CD14-positive monocyte (primary cell): ENCODE measurements around the gene NFS1. TPM values are rescaled to one million over a fixed set of nuclear protein-coding genes. Genes with fewer than 3 reads are reported as not detected.
A peak's percentile ranks its signal among the peaks of the same experiment; 100 is the strongest.

Source experiments
- DNase-seq, 3 donors: peaks; one replicate each; pipeline ENCODE4 v3.0.0-alpha.2; 2011 to 2022
- H2AFZ ChIP-seq: 2 replicates; pipeline ENCODE4 v1.6.0; 2012; ENCODE audit warnings: mild to moderate bottlenecking, low read depth, low read length, inconsistent platforms; ENCODE audit not compliant: insufficient read depth, poor library complexity, severe bottlenecking
- H3K27ac ChIP-seq, 2 donors: 1 replicate in 1 of 2; 2 replicates in 1 of 2; pipeline ENCODE4 v1.5.1; 2012 to 2013; ENCODE audit warnings: low read length in 2 of 2, control low read depth in 1 of 2, inconsistent platforms in 1 of 2, low read depth in 1 of 2, mild to moderate bottlenecking in 1 of 2
- H3K27me3 ChIP-seq, 2 donors: one replicate each; pipeline versions ENCODE4 v1.6.0 to v1.6.1; 2011 to 2013; ENCODE audit warnings: low read length in 2 of 2; ENCODE audit not compliant: control insufficient read depth in 2 of 2, insufficient read depth in 2 of 2
- H3K36me3 ChIP-seq, 2 donors: replicated peaks in 1 of 2; 1 replicate in 1 of 2; 2 replicates in 1 of 2; pipeline versions ENCODE4 v1.5.1 to v1.6.1; 2012 to 2013; ENCODE audit warnings: low read length in 2 of 2, control low read depth in 1 of 2, inconsistent platforms in 1 of 2, mild to moderate bottlenecking in 1 of 2; ENCODE audit not compliant: insufficient read depth in 2 of 2, control insufficient read depth in 1 of 2
- H3K4me1 ChIP-seq, 2 donors: 1 replicate in 1 of 2; 2 replicates in 1 of 2; pipeline versions ENCODE4 v1.5.1 to v1.6.1; 2012 to 2013; ENCODE audit warnings: low read length in 2 of 2, control low read depth in 1 of 2, inconsistent platforms in 1 of 2, mild to moderate bottlenecking in 1 of 2, moderate library complexity in 1 of 2; ENCODE audit not compliant: insufficient read depth in 2 of 2, control insufficient read depth in 1 of 2
- H3K4me2 ChIP-seq: replicated peaks from 2 replicates; pipeline ENCODE3; 2012; ENCODE audit warnings: low read length, moderate library complexity, mild to moderate bottlenecking; ENCODE audit not compliant: poor library complexity, severe bottlenecking; ENCODE audit errors: extremely low read depth
- H3K4me3 ChIP-seq, 3 experiments: fragments of 200-600 bp in 1 of 3; sonication (generic) in 1 of 3; replicated peaks in 1 of 3; 1 replicate in 2 of 3; 2 replicates in 1 of 3; pipeline ENCODE4 v1.5.1; 2011 to 2013; ENCODE audit warnings: low read length in 3 of 3, mild to moderate bottlenecking in 3 of 3, control low read depth in 2 of 3, low read depth in 2 of 3, inconsistent platforms in 1 of 3, moderate library complexity in 1 of 3
- H3K79me2 ChIP-seq: 2 replicates; pipeline ENCODE4 v1.6.0; 2012; ENCODE audit warnings: mild to moderate bottlenecking, control low read depth, inconsistent platforms, low read length, moderate library complexity; ENCODE audit not compliant: insufficient read depth
- H3K9ac ChIP-seq: 2 replicates; pipeline ENCODE4 v1.6.0; 2017; ENCODE audit warnings: low read length, mild to moderate bottlenecking; ENCODE audit not compliant: insufficient read depth, poor library complexity, severe bottlenecking
- H3K9me3 ChIP-seq, 2 donors: replicated peaks in 1 of 2; 1 replicate in 1 of 2; 2 replicates in 1 of 2; pipeline versions ENCODE4 v1.5.1 to v1.6.1; 2012 to 2013; ENCODE audit warnings: low read length in 2 of 2, control low read depth in 1 of 2; ENCODE audit not compliant: control insufficient read depth in 1 of 2, insufficient read depth in 1 of 2
- H4K20me1 ChIP-seq: 2 replicates; pipeline ENCODE4 v1.6.0; 2012; ENCODE audit warnings: mild to moderate bottlenecking, low read length, control low read depth, moderate library complexity; ENCODE audit not compliant: insufficient read depth
- H3K27ac Mint-ChIP-seq, 7 donors: one replicate each; pipeline ENCODE4 v1.8.0; 2020; ENCODE audit warnings: mild to moderate bottlenecking in 7 of 7, mixed read lengths in 7 of 7, moderate library complexity in 6 of 7, inconsistent platforms in 2 of 7
- H3K27me3 Mint-ChIP-seq, 3 donors: one replicate each; pipeline ENCODE4 v1.8.0; 2021 to 2022; ENCODE audit warnings: low read depth in 3 of 3, mild to moderate bottlenecking in 3 of 3, mixed read lengths in 3 of 3, moderate library complexity in 3 of 3, inconsistent platforms in 1 of 3
- H3K36me3 Mint-ChIP-seq, 2 donors: one replicate each; pipeline ENCODE4 v1.8.0; 2020; ENCODE audit warnings: mixed read lengths in 2 of 2, inconsistent platforms in 1 of 2, mild to moderate bottlenecking in 1 of 2
- H3K4me1 Mint-ChIP-seq: one replicate; pipeline ENCODE4 v1.8.0; 2020; ENCODE audit warnings: mild to moderate bottlenecking, mixed read lengths
- H3K4me3 Mint-ChIP-seq, 2 donors: one replicate each; pipeline ENCODE4 v1.8.0; 2020; ENCODE audit warnings: mild to moderate bottlenecking in 2 of 2, mixed read lengths in 2 of 2, moderate library complexity in 1 of 2
- H3K9me3 Mint-ChIP-seq, 7 donors: one replicate each; pipeline ENCODE4 v1.8.0; 2020 to 2022; ENCODE audit warnings: mixed read lengths in 7 of 7, mild to moderate bottlenecking in 6 of 7, moderate library complexity in 6 of 7, inconsistent platforms in 2 of 7
- CTCF ChIP-seq: fragments of 200-600 bp; IDR thresholded peaks from one replicate; pipeline ENCODE4 v1.8.0; 2022; ENCODE audit warnings: antibody characterized with exemption, mild to moderate bottlenecking
- WGBS: methylation state at CpG from one replicate; pipeline ENCODE4 v1.1.5; 2013; ENCODE audit warnings: missing lambda C conversion rate; ENCODE audit not compliant: insufficient coverage; 5-methylcytosine and 5-hydroxymethylcytosine counted together
- intact Hi-C, 2 donors: fragments of 100-400 bp; cut with micrococcal nuclease; formaldehyde crosslinking; loops; one replicate each; pipeline versions ENCODE4 v1.15.0 to v1.15.1; 2023
- polyA plus RNA-seq, 3 donors: library from polyadenylated mRNA; depleted of rRNA in 1 of 3; unstranded in 2 of 3; stranded (reverse) in 1 of 3; fragments of 300-500 nt in 2 of 3; fragments of >200 nt in 1 of 3; fragmentation: Illumina TruSeq in 2 of 3; gene quantifications; 1 replicate in 2 of 3; 2 replicates in 1 of 3; pipeline ENCODE4 v1.2.3, GENCODE V29; 2012 to 2021

Gene NFS1
- polyA plus RNA-seq, 3 donors, result 18.1 to 21.4 (median 19.2) TPM

- H3K4me3 Mint-ChIP-seq, result no peak overlapping the region
- no peaks in the 10 kb centered on the region for H3K9me3 ChIP-seq
- peaks cover 73 to 91% of the 10 kb centered on the region in 2 donors for H3K36me3 Mint-ChIP-seq
- H3K36me3 ChIP-seq, result peaks cover 98 to 100% of the 10 kb centered on the region in 2 donors
- no peaks in the 10 kb centered on the region for H3K4me1 Mint-ChIP-seq
- DNase-seq, result no peak
- no peak overlapping the region for H2AFZ ChIP-seq
- H3K9ac ChIP-seq, result no peak overlapping the region
- H3K27me3 Mint-ChIP-seq, result no peaks in the 10 kb centered on the region
- peaks cover 94% of the 10 kb centered on the region for H3K79me2 ChIP-seq
- peaks cover 100% of the 10 kb centered on the region for H4K20me1 ChIP-seq
- no peaks in the 10 kb centered on the region for H3K4me1 ChIP-seq
- no peak overlapping the region for H3K4me2 ChIP-seq
- intact Hi-C loops, result loop anchor here in 1 of 2 donors (10.0 kb wide), 1 partner anchor 1205 kb away; no protein-coding TSS in a partner anchor
- no peak for TF ChIP-seq CTCF
- H3K9me3 Mint-ChIP-seq, result no peaks in the 10 kb centered on the region
- no peaks in the 10 kb centered on the region for H3K27me3 ChIP-seq
- no peak overlapping the region for H3K27ac ChIP-seq
- H3K27ac Mint-ChIP-seq, result no peak overlapping the region
- H3K4me3 ChIP-seq, result no peak overlapping the region
These were observed 10.9 kb upstream of the NFS1 start for GRCh38 chr20:35710039-35710438.

GRCh38 chr20:35709259-35709658 lies 10.1 kb upstream of the NFS1 start:
- Histone ChIP-seq H3K4me2 (no peak overlapping the region), H3K9ac (no peak overlapping the region), H4K20me1 (peaks cover 100% of the 10 kb centered on the region), H3K27me3 (no peaks in the 10 kb centered on the region), H3K9me3 (no peaks in the 10 kb centered on the region), H3K79me2 (peaks cover 93% of the 10 kb centered on the region), H3K4me3 (no peak overlapping the region), H3K27ac (no peak overlapping the region), H3K4me1 (no peaks in the 10 kb centered on the region), H2AFZ (no peak overlapping the region), H3K36me3 (peaks cover 98 to 100% of the 10 kb centered on the region in 2 donors)
- peaks cover 77 to 91% of the 10 kb centered on the region in 2 donors for H3K36me3 Mint-ChIP-seq
- intact Hi-C loops, result no loop called here
- WGBS, result no CpG with 5 or more reads among the region's 1 CpG
- H3K27me3 Mint-ChIP-seq, result peaks cover 0 to 2% (median 0%) of the 10 kb centered on the region in 3 donors
- TF ChIP-seq CTCF, result no peak
- no peak for DNase-seq
- peak overlapping the region in 4 of 7 donors; percentile 19 to 52 (median 38) for H3K27ac Mint-ChIP-seq
- no peaks in the 10 kb centered on the region for H3K4me1 Mint-ChIP-seq
- H3K4me3 Mint-ChIP-seq, result no peak overlapping the region
- no peaks in the 10 kb centered on the region for H3K9me3 Mint-ChIP-seq
